ENCODE results near the gene FGFBP2.

The FGFBP2 gene

DNA sequence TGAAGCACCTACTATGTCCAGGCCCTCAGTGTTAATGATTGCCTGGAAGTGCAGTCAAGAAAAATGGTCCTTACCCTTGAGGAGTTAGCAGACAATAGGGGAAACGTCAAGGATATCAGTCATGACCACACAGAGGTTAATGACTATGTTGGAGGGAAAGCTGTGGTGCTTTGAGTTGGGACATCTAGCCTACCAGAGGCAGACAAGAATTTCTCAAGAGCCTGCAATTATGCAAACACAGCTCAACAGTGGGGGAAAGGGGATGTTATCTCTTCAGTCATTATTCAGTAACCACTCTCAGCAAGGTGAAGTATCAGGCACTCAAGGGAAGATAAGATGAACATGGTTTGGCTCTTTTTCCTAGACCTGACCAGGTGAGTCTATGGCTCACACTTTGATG, 17.5 kb downstream of the FGFBP2 start:
- H3K36me3 ChIP-seq (ENCODE audit: control insufficient read depth, insufficient read depth, low read length), result no peaks in the 10 kb centered on the region
- H3K27me3 ChIP-seq (ENCODE audit: control insufficient read depth, insufficient read depth, low read length), result no peaks in the 10 kb centered on the region
- H3K4me1 ChIP-seq (ENCODE audit: control insufficient read depth, insufficient read depth, low read length), result no peaks in the 10 kb centered on the region
- no peak overlapping the region for H3K27ac ChIP-seq (ENCODE audit: low read depth, low read length)
- H3K9me3 ChIP-seq (ENCODE audit: control insufficient read depth, insufficient read depth, low read length), result no peaks in the 10 kb centered on the region
- H3K4me3 ChIP-seq (ENCODE audit: low read depth, low read length), result no peak overlapping the region
- no peak overlapping the region for H3K9ac ChIP-seq (ENCODE audit: low read depth, low read length)

DNA sequence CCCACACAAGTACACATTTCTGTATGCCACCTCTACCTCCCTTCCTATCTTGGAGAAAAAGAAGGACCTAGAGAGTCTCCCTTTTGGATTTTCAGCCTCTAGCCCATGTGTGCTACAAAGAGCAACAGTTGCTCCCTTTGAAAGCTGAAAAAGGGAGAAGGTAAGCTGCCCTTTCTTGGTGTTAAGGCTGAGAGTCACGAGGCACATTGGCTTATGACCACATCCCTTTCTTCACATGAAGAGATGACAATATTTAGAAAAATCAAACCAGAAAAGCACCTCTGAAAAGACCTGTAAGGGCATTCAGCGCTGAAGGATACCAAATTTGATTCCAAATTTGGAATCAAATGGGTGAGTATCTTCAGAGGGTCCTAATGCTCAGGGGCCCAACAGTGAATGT, 18.1 kb downstream of the FGFBP2 start:
- Histone ChIP-seq H3K27me3 (ENCODE audit: control insufficient read depth, insufficient read depth, low read length) (no peaks in the 10 kb centered on the region), H3K36me3 (ENCODE audit: control insufficient read depth, insufficient read depth, low read length) (no peaks in the 10 kb centered on the region), H3K9ac (ENCODE audit: low read depth, low read length) (no peak overlapping the region), H3K9me3 (ENCODE audit: control insufficient read depth, insufficient read depth, low read length) (no peaks in the 10 kb centered on the region), H3K4me3 (ENCODE audit: low read depth, low read length) (no peak overlapping the region), H3K27ac (ENCODE audit: low read depth, low read length) (no peak overlapping the region), H3K4me1 (ENCODE audit: control insufficient read depth, insufficient read depth, low read length) (no peaks in the 10 kb centered on the region)

DNA sequence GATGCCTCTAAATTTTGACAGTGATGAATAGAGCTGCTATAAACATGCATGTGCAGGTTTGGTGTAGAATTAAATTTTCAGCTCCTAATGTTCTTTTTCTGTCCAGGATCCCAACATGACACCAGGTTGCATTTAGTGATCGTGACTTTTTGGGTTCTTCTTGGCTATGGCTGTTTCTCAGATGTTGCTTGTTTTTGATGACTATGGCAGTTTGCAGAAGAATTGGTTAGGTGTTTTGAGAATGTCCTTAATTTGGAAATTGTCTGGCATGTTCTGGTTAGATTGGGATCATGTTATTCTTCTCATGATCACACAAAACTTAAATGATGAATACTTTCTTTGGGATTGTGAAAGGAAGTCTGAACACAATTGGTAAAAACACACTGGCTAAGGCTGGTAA, 20.7 kb downstream of the FGFBP2 start:
- no peak overlapping the region for H3K27ac ChIP-seq (ENCODE audit: low read depth, low read length)
- no peaks in the 10 kb centered on the region for H3K36me3 ChIP-seq (ENCODE audit: control insufficient read depth, insufficient read depth, low read length)
- H3K9ac ChIP-seq (ENCODE audit: low read depth, low read length), result no peak overlapping the region
- no peak overlapping the region for H3K4me3 ChIP-seq (ENCODE audit: low read depth, low read length)
- peaks cover 7% of the 10 kb centered on the region; the same call in 1 of the 2 replicates for H3K4me1 ChIP-seq (ENCODE audit: control insufficient read depth, insufficient read depth, low read length)
- H3K27me3 ChIP-seq (ENCODE audit: control insufficient read depth, insufficient read depth, low read length), result no peaks in the 10 kb centered on the region
- no peaks in the 10 kb centered on the region for H3K9me3 ChIP-seq (ENCODE audit: control insufficient read depth, insufficient read depth, low read length)

DNA sequence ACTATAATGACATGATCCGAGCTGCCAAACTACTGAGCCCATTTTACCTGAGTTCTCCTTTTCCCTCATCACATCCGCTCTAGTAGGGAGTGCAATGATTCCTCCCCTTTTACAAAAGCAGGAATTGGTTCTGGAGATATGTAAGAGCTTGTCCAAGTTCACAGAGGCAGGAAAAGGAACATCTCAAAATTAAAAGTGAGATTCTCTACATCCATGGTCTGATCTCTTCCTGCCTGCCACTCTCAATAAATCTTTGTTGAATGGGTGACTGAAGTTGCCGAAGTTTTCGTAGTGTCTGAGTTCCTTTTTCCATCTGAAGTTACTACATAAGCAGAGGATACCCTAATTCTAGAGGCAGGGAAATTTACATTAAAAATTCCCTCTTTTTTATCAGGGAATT, 24.3 kb downstream of the FGFBP2 start, which contains the start of gene FGFBP1:
Gene FGFBP1, minus strand, starts transcription at position 101 of the 400 bp plus-strand sequence. CDS start 2,108 bp downstream, outside the sequence.
- Histone ChIP-seq H3K27ac (ENCODE audit: low read depth, low read length) (no peak within 1 kb of the TSS), H3K4me3 (ENCODE audit: low read depth, low read length) (no peak within 1 kb of the TSS)

DNA sequence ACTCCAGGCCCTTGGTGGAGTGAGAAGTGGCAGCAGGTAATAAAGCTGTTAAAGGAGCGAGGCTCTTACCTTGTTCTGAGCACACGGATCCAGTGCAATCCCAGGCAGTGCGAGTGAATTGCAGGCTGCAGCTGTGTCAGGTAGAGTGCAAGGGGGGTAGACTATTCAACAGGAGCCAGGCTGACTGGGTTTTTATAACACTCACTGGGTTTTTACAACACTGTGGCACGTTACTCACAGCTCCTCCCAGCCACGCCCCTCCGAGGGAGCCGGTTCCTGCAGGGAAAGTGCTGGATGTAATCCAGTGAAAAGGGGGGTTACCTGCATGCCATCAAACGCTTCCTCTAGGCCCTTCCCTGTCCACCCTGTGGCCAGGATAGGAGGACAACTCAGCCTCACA, 24.8 kb downstream of the FGFBP2 start:
- H3K27ac ChIP-seq (ENCODE audit: low read depth, low read length), result no peak overlapping the region

More for the DNA sequence above, 24.3 kb downstream of the FGFBP2 start, which contains the start of gene FGFBP1:
- H3K4me1 ChIP-seq (ENCODE audit: control insufficient read depth, insufficient read depth, low read length), result peaks cover 7% of the 10 kb centered on the region; the same call in 1 of the 2 replicates
- no peaks in the 10 kb centered on the region for H3K9me3 ChIP-seq (ENCODE audit: control insufficient read depth, insufficient read depth, low read length)
- H3K27me3 ChIP-seq (ENCODE audit: control insufficient read depth, insufficient read depth, low read length), result no peaks in the 10 kb centered on the region
- no peaks in the 10 kb centered on the region for H3K36me3 ChIP-seq (ENCODE audit: control insufficient read depth, insufficient read depth, low read length)
- no peak within 1 kb of the TSS for H3K9ac ChIP-seq (ENCODE audit: low read depth, low read length)

DNA sequence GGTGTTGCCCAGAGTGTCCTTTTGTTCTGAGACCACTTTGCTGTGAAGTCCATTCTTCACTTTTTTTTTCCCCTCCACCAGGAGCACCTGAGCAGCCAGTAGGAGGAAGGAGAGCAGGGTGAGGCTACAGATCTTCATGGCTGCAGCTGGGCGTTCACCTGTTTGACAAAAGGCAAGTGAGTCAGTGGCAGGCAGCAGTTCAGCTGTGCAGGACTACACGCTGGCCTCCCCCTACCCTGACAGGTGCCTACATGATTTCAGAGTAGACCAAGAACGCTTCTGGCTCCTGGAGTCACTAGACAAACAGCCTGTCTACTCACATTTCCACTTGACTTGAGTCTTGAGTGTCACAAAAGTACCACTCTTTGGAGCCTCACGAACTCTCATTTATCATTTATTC, 26.5 kb downstream of the FGFBP2 start:
- Histone ChIP-seq H3K36me3 (ENCODE audit: control insufficient read depth, insufficient read depth, low read length) (no peaks in the 10 kb centered on the region), H3K4me1 (ENCODE audit: control insufficient read depth, insufficient read depth, low read length) (peaks cover 7% of the 10 kb centered on the region; the same call in 1 of the 2 replicates), H3K9ac (ENCODE audit: low read depth, low read length) (no peak overlapping the region), H3K27me3 (ENCODE audit: control insufficient read depth, insufficient read depth, low read length) (no peaks in the 10 kb centered on the region), H3K9me3 (ENCODE audit: control insufficient read depth, insufficient read depth, low read length) (no peaks in the 10 kb centered on the region), H3K27ac (ENCODE audit: low read depth, low read length) (no peak overlapping the region), H3K4me3 (ENCODE audit: low read depth, low read length) (no peak overlapping the region)

More for the DNA sequence above, 24.8 kb downstream of the FGFBP2 start:
- Histone ChIP-seq H3K36me3 (ENCODE audit: control insufficient read depth, insufficient read depth, low read length) (no peaks in the 10 kb centered on the region), H3K4me3 (ENCODE audit: low read depth, low read length) (no peak overlapping the region), H3K9ac (ENCODE audit: low read depth, low read length) (no peak overlapping the region), H3K27me3 (ENCODE audit: control insufficient read depth, insufficient read depth, low read length) (no peaks in the 10 kb centered on the region), H3K9me3 (ENCODE audit: control insufficient read depth, insufficient read depth, low read length) (no peaks in the 10 kb centered on the region), H3K4me1 (ENCODE audit: control insufficient read depth, insufficient read depth, low read length) (peaks cover 7% of the 10 kb centered on the region; the same call in 1 of the 2 replicates)

DNA sequence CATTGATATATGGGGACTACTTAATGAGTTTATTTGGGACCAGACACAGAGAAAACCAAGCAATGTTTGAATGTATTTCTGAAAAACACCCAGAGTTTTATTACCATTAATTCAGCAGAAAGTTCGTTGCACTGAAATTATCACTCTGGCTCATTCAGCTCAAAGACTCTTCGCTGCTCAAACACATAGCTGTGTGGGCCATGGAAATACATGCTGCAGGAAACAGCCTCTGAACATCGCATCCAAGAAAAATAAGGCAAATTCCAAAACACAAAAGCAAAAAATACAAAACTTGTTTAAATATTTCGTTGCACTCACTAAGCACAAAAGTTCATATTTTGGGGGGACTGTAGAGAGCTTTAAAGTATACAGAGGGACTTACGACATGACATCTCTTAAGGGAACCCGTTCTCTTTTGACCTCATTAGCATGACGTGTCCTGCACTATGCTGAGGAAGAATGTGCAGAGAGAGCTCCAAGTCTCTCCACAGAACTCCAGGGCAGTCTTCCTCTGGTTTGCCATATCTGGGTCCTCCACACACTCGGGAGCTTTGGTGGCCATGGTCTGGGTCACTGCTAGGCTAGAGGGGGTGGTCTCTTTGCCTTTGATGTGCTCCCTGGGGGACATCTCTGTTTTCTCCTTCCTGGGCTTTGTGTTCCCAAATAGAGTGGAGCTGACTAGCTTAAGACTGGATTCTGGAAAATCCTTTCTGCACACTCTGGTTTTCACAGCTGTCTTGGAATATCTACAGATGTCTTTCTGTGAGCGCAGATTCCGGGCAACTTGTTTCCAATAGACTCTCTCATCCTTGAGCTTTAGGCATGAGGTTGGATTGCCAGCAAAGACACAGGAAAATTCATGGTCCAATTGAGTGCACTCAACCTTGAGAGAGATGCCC, 27.2 kb downstream of the FGFBP2 start:
- Histone ChIP-seq H3K4me3 (ENCODE audit: low read depth, low read length) (no peak overlapping the region), H3K9me3 (ENCODE audit: control insufficient read depth, insufficient read depth, low read length) (no peaks in the 10 kb centered on the region), H3K27me3 (ENCODE audit: control insufficient read depth, insufficient read depth, low read length) (no peaks in the 10 kb centered on the region), H3K4me1 (ENCODE audit: control insufficient read depth, insufficient read depth, low read length) (peaks cover 7% of the 10 kb centered on the region; the same call in 1 of the 2 replicates), H3K9ac (ENCODE audit: low read depth, low read length) (no peak overlapping the region), H3K36me3 (ENCODE audit: control insufficient read depth, insufficient read depth, low read length) (no peaks in the 10 kb centered on the region), H3K27ac (ENCODE audit: low read depth, low read length) (no peak overlapping the region)

DNA sequence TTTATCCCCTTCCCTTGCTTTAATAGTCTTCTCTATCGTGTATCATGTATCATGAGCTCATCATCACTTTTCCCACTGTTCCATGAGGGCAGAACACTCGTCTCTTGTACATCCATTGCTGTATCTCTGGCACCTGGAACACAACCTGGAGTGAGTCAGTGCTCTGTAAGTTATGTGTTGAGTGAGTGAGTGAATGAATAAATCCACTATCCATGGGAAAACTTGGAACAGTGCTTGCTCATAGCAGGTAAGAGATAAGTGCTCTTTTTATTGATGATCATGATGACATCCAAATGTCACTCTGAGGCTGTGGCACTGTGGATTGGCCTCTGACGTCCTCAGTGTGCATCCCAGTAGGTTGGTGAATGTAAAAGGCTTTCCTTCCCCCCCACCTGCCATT, 28.7 kb downstream of the FGFBP2 start:
- Histone ChIP-seq H3K27me3 (ENCODE audit: control insufficient read depth, insufficient read depth, low read length) (no peaks in the 10 kb centered on the region), H3K4me1 (ENCODE audit: control insufficient read depth, insufficient read depth, low read length) (peaks cover 7% of the 10 kb centered on the region; the same call in 1 of the 2 replicates), H3K36me3 (ENCODE audit: control insufficient read depth, insufficient read depth, low read length) (no peaks in the 10 kb centered on the region), H3K9me3 (ENCODE audit: control insufficient read depth, insufficient read depth, low read length) (no peaks in the 10 kb centered on the region), H3K4me3 (ENCODE audit: low read depth, low read length) (no peak overlapping the region), H3K27ac (ENCODE audit: low read depth, low read length) (no peak overlapping the region), H3K9ac (ENCODE audit: low read depth, low read length) (no peak overlapping the region)

DNA sequence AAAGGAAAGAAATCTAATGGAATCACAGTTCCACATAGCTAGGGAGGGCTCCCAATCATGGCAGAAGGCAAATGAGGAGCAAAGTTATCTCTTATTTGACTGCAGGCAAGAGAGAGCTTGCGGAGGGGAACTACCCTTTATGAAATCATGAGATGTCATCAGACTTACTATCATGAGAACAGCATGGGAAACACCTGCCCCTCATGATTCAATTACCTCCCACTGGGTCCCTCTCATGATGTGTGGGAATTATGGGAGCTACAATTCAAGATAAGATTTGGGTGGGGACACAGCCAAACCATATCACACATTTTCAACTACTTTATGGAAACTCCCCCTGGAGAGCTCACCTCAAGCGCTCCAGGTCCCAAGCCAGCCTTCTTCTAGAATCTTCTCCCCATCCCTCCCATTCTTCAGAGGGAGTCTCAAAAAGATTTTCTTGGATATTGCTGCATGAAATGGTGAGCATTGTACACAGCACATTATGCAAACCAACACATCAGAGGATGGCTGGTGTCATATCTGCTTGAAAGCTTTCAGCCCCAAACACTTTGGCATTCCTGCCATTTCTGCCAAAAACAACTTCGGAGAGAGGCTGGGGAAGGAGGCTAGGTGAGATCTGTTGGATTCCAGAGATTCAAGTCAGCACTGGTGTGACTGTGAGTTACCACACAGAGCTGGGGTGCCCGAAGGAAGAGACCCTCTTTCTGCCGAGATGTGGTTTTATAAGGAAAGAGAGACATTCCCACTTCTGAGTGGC, 31.3 kb downstream of the FGFBP2 start:
- Histone ChIP-seq H3K9me3 (ENCODE audit: control insufficient read depth, insufficient read depth, low read length) (no peaks in the 10 kb centered on the region), H3K36me3 (ENCODE audit: control insufficient read depth, insufficient read depth, low read length) (no peaks in the 10 kb centered on the region), H3K9ac (ENCODE audit: low read depth, low read length) (no peak overlapping the region), H3K27me3 (ENCODE audit: control insufficient read depth, insufficient read depth, low read length) (no peaks in the 10 kb centered on the region), H3K4me3 (ENCODE audit: low read depth, low read length) (no peak overlapping the region), H3K27ac (ENCODE audit: low read depth, low read length) (no peak overlapping the region), H3K4me1 (ENCODE audit: control insufficient read depth, insufficient read depth, low read length) (no peaks in the 10 kb centered on the region)

DNA sequence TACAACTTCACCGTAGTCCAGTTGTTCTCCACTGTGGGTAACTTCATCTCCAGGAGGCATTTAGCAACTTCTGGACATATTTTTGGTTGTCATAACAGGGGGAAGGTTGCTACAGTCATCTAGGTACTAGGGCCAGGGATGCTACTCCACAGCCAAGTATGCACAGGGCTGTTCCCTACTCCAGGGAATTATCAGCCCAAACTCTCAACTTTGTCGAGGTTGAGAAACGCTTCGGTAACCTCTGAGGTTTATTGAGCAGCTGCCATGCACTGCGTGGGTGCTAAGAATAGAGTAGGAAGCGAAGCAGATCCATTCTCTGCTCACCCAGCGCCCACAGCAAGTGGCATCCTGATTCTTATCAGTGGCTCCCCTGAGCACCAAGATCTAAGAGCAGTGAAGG, 32.7 kb downstream of the FGFBP2 start:
- no peaks in the 10 kb centered on the region for H3K9me3 ChIP-seq (ENCODE audit: control insufficient read depth, insufficient read depth, low read length)
- H3K4me1 ChIP-seq (ENCODE audit: control insufficient read depth, insufficient read depth, low read length), result no peaks in the 10 kb centered on the region
- no peak overlapping the region for H3K27ac ChIP-seq (ENCODE audit: low read depth, low read length)
- H3K4me3 ChIP-seq (ENCODE audit: low read depth, low read length), result no peak overlapping the region
- no peak overlapping the region for H3K9ac ChIP-seq (ENCODE audit: low read depth, low read length)
- H3K27me3 ChIP-seq (ENCODE audit: control insufficient read depth, insufficient read depth, low read length), result no peaks in the 10 kb centered on the region
- no peaks in the 10 kb centered on the region for H3K36me3 ChIP-seq (ENCODE audit: control insufficient read depth, insufficient read depth, low read length)

DNA sequence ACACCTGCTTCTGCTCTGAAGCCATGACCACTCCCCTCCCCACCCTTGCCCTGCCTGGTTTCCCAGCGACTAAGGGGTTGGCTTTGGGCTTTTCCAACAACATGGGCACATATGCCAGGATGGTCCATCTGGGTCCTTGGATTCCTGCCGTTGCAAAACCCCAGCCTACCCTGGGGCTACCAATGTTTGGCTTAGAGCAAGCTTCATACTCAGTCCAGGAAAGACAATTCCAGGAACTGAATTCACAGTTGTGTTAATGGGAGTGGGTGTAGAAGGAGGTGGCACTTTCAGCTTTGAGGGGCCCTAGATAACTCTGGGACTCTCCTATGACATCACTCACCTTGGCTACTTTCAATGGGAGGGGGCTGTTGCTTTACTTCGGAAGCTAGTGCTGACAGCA, 33.4 kb downstream of the FGFBP2 start:
- H3K27ac ChIP-seq (ENCODE audit: low read depth, low read length), result no peak overlapping the region

More for the DNA sequence above, 33.4 kb downstream of the FGFBP2 start:
- no peaks in the 10 kb centered on the region for H3K36me3 ChIP-seq (ENCODE audit: control insufficient read depth, insufficient read depth, low read length)
- H3K9ac ChIP-seq (ENCODE audit: low read depth, low read length), result no peak overlapping the region
- H3K9me3 ChIP-seq (ENCODE audit: control insufficient read depth, insufficient read depth, low read length), result no peaks in the 10 kb centered on the region
- H3K4me3 ChIP-seq (ENCODE audit: low read depth, low read length), result no peak overlapping the region
- no peaks in the 10 kb centered on the region for H3K27me3 ChIP-seq (ENCODE audit: control insufficient read depth, insufficient read depth, low read length)
- H3K4me1 ChIP-seq (ENCODE audit: control insufficient read depth, insufficient read depth, low read length), result no peaks in the 10 kb centered on the region
